Stimulated activated CD4-positive, alpha-beta T cell treated with anti-CD3 and anti-CD28 coated beads, TNF-alpha, amount 100 ng/mL, for 4 hours (primary cell): ENCODE data around the gene APOL2.
"Not testable (repeated sequence)": the region's sequence is repeated elsewhere in the genome, so short reads cannot be mapped to it uniquely, and the experiment has no call there.

Source experiments
- DNase-seq, 3 experiments: peaks; one replicate each; pipeline ENCODE4 v3.0.0-alpha.2; 2020; ENCODE audit warnings: low read depth in 3 of 3

APOL2 gene

GRCh38 chr22:36239401-36240171 is at the start of gene APOL2:
Gene APOL2, minus strand, starts transcription at chr22:36239527. Its CDS starts 6,365 bp downstream, at chr22:36233162.
- peak; percentile 64 to 76 (median 76) for DNase-seq

DNA sequence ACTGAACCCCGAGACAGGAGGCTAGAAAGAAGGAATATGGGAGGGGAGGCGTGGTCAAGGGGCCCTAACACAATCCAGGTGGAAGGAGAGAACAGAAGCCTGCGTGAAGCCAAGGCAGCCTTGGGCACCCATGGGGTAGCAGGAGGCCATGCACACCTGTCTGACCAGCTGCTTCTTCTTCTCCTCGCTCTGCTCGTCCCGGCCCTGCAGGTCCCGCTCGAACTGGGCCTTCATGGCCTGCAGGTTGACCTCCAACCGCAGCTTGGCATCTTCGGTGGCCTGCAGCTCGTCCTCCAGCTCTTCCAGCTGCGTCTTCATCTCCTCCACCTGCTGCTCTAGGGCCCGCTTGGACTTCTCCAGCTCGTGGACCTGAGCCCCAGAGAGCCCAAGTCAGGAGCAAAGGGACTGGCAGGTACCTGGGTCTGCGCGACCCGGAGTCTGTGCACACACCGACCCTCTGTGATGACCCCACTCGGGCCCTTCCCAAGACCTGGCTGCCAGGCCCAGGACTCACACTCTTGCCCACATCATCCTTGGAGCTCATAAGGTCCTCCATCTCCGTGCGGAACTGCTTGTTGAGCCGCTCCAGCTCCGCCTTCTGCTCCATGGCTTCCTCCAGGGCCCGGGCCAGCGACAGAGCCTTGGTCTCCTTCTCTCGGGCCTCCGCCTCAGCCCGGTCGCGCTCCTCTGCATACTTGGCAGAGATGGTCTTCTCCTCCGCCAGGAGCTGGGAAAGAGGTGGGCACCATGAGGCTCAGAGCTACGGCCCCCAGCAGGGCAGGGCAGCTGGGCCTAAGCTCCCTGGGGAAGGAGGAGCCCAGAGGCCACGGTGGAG is 49.5 kb upstream of the APOL2 start:
- no peak for DNase-seq

- no peak for DNase-seq
Measured at GRCh38 chr22:36287881-36288515, 48.7 kb upstream of the APOL2 start.

GRCh38 chr22:36286096-36286957 is 47.0 kb upstream of the APOL2 start:
- peak in 2 of 3 experiments; percentile 43 to 44 for DNase-seq

DNA sequence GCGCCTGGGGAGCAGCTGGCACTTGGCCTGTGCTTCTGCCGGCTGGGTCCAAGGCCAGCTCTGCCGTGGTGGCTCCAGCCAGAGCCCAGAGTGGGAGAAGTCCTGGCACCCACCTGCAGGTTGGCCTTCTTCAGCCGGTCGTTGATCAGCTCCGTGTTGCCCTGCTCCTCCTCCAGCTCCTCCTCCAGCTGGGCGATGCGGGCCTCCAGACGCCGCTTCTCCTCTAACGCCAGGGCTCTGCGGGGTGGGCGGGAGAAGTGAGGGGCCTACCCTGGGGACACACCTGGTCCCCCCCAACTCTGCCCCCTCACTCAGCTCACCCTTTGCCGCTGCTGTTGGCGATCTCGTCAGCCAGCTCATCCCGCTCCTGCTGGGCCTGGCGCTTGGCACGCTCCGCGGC is 46.2 kb upstream of the APOL2 start:
- DNase-seq = no peak

DNA sequence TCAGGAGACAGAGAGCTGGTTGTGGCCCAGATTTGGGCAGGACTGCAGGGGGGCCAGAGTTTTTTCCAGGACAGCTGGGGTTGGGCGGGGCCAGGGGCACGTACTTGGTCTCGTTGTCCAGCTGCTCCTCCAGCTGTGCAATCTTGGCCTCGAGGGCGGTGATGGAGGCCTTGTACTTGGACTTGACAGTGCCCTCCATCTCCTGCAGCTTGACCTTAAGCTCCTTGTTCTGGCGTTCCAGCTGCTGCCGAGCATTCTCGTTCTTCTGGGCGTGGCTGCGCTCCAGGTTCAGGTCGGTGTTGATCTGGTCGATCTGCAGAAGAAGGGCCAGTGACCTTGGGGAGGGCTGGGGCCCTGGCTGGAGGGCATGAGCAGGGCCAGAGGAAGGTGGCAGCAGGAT is 45.7 kb upstream of the APOL2 start:
- no peak for DNase-seq

- no peak for DNase-seq
Measured at GRCh38 chr22:36284171-36284571, 44.8 kb upstream of the APOL2 start.

DNA sequence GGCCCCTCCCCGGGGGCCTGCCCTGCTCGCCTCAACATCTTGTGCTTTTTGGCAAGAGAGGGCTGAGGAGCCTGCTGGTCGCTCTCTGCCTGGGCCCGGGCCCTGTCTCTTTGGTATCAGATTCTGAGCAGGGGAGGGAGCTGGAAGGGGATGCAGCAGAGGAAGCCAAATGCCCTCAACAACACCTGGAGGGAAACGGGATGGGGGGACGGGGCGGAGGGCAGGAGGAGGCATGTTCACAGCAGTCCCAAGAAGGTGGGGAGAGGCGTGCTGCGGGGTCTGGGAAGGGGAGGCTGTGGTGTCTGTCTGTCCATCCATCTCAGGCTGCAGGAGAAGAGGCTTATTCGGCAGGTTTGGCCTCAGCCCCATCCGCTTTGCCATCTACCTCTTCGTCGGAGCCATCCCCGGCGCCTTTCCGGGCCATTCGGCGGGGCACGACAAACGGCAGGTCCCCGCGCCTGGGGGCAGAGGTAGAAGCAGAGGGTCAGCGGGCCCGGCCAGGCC is 43.1 kb upstream of the APOL2 start:
- no peak for DNase-seq

DNA sequence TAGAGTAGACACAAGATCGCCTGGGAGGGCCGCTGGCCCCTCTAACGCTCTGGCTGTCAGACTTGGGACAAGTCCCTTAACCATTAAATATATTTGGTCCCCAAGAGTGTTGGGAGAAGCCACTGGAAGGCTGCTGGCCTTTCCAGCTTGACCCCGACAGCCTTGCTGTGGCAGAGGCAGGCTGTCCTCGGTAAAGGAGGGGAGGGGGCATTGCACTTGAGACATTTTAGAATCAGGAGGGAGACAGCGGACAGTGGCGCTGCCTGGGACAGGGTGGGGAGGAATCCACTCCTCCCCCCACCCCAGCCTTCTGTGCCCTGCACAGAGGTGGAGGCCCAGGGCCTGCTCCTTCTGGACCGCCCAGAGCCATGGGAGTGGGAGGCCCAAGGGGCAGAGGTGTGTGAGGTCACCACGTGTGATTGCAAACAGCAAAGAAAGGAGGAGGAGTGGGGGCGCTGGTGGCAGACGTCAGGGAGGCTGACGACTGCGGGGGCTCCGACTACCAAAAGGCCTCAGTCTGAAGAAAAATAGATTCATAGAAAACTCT is 42.5 kb upstream of the APOL2 start:
- no peak for DNase-seq

DNA sequence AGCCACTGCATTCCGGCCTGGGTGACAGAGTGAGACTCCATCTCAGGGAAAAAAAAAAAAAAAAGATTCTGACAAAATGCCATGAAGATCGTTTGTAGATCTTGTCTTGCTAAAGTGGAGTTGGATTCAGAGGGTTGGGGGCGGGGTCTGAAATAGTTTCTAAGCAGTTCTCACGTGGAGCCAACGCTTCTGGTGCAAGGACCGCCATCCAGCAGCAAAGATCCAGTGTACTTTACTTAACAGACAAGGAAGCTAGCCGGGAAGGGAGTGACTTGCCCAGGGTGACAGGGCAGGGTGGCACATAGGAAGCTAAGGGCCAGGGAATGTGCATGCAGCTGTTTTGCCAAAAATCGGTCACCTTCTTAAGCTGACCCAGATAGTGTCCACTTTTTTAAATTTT is 41.1 kb upstream of the APOL2 start:
- DNase-seq = no peak

GRCh38 chr22:36279219-36279666 is 39.9 kb upstream of the APOL2 start:
- DNase-seq = no peak

DNA sequence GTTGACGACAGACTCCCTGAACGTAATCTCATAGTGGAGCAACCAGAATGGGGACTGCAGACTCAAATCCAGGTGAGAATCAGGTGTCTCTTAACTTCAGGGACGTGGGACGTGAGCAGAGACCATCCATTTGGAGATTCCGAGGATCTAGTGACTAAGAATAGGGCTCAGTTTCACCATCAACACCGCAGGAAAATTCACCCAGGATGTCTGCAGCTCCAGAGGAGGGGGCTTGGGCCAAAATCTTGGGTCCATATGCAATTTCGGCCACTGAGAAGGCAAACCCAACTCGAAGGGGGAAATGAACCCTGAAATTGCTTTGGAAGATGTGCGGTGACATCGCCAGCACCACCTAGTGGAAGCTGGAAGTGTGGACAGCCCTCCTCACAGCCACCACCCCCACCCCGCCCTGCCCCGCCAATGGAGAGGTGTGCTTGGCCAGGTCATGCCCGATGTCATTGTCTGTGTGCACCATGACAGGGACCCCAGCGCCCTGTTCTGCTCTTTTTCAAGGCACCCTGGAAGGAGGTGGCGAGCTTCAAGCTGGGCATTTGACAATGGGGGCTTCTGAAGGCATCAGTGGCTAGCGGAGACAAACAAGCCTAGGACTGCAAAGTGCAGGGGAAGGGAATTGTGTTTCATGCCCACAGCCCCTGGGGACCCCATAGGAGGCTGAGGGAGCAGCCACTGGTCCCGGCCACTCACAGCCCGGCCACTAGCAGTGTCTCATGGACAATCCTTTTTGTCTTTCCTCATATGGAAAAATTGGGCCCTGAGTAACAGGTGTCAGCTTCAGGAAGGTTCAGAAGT is 38.4 kb upstream of the APOL2 start:
- peak; percentile 33 to 52 (median 34) for DNase-seq

GRCh38 chr22:36274531-36274930 is 35.2 kb upstream of the APOL2 start:
- no peak for DNase-seq

GRCh38 chr22:36271951-36272350 is 32.6 kb upstream of the APOL2 start:
- DNase-seq = not testable (repeated sequence)

GRCh38 chr22:36271231-36271630 is 31.9 kb upstream of the APOL2 start:
- not testable (repeated sequence) for DNase-seq

DNA sequence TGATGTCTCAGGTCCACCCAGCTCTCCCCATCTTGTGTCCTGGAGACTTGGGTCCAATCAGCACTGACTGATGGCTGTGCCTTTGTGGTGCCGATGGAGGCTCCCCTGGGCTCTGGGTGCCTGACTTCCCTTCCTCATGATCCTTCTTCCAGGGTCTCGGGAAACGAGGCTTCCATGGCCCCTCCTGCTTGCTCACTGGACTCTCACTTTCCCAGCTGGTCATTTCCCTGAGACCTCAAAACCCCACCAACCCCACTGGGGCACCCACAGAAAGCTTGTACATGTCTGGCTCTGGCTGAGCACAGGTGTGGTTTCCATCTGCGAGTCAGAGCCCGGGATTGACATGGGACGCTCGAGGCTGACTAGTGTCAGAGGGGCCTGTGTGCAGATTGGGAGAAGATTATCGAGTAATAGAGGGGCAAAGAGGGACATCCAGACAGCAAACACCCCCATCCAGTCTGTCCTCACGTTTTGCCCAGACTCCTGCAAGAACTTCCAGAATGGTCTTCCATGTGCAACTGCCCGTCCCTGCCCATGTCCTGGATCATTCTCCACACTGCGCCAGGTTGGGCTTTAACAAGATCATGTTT is 28.7 kb upstream of the APOL2 start:
- no peak for DNase-seq

DNA sequence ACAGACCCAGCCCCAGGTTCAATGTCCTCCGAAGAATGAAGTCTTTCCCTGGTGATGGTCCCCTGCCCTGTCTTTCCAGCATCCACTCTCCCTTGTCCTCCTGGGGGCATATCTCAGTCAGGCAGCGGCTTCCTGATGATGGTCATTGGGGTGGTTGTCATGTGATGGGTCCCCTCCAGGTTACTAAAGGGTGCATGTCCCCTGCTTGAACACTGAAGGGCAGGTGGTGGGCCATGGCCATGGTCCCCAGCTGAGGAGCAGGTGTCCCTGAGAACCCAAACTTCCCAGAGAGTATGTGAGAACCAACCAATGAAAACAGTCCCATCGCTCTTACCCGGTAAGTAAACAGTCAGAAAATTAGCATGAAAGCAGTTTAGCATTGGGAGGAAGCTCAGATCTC is 27.7 kb upstream of the APOL2 start:
- no peak for DNase-seq

DNA sequence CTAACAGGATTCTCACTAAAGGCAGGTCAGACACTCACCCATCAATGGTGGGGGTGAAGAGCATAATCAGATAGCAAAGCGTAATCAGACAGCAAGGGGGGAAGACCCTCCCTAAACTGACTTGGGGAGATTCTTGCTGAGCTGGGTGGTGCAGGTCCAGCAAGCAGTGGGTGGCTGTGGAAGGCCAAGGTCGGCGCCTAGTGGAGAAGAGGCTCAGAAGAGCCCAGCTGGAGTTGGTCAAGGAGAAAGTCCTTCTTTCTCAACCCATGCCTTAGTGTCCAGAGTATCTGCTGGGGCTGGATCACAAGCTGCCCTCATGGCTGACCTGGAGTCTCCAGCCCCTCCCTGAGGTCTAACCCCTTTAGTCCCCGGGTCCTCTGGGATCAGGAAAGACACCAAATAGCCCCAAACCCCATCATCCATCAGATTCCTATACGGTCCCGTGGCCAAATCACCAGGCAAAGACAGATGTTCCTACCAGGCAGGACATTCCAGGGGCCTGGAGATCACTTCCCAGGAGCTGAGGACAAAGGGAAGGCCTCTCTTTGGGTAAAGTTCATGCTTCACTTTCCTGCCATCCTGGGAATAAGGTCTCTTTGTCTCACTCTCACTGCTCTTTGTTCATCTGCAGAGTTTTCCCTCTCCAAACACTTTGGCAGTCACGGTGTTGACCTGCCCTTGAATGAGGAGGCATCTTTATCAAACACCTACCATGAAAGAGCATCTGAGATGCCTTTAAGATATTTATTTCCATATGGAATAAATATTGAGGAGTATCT is 24.7 kb upstream of the APOL2 start:
- not testable (repeated sequence) for DNase-seq

- DNase-seq = not testable (repeated sequence)
Measured at GRCh38 chr22:36263216-36263673, 23.9 kb upstream of the APOL2 start.
